T-helper 2 cell treated with Interferon-gamma antibody and Interleukin-4, amounts not matched to agents 100 ng/mL and 5 ng/mL, for 36 hours (primary cell): ENCODE measurements around the gene NFYC. TPM values are rescaled to one million over a fixed set of nuclear protein-coding genes. Genes with fewer than 3 reads are reported as not detected.

ENCODE experiments used
- intact Hi-C: fragments of 100-400 bp; cut with micrococcal nuclease; formaldehyde crosslinking; loops from one replicate; pipeline ENCODE4 v1.15.1; 2023
- total RNA-seq: library from RNA; stranded (reverse); gene quantifications from 2 replicates; pipeline ENCODE4 v1.2.3, GENCODE V29; 2022

Gene NFYC
- total RNA-seq, 1 donor from 2014 or later = 83.4 TPM

GRCh38 chr1:40756523-40756922, 65.0 kb downstream of the NFYC start:
- intact Hi-C loops = no loop called here

GRCh38 chr1:40757084-40757483, 65.6 kb downstream of the NFYC start:
- intact Hi-C loops = no loop called here

GRCh38 chr1:40758004-40758403, 66.5 kb downstream of the NFYC start:
- intact Hi-C loops = no loop called here

GRCh38 chr1:40758578-40759343, 67.3 kb downstream of the NFYC start:
- intact Hi-C loops = no loop called here

- intact Hi-C loops = loop anchor here (10.0 kb wide), 1 partner anchor 66 kb away; the partner anchor contains the start of gene NFYC
Measured at GRCh38 chr1:40760984-40761383, 69.5 kb downstream of the NFYC start.

GRCh38 chr1:40762144-40762923, 70.8 kb downstream of the NFYC start:
- intact Hi-C loops = loop anchor here (10.0 kb wide), 1 partner anchor 68 kb away; the partner anchor contains the start of gene NFYC

- intact Hi-C loops = loop anchor here (10.0 kb wide), 1 partner anchor 69 kb away; the partner anchor contains the start of gene NFYC
Measured at GRCh38 chr1:40763742-40764532, 72.4 kb downstream of the NFYC start.

- intact Hi-C loops = loop anchor here (10.0 kb wide), 1 partner anchor 70 kb away; the partner anchor contains the start of gene NFYC
Measured at GRCh38 chr1:40764981-40765380, 73.5 kb downstream of the NFYC start.

GRCh38 chr1:40766017-40766416, 74.5 kb downstream of the NFYC start:
- intact Hi-C loops = loop anchor here (10.0 kb wide), 1 partner anchor 71 kb away; the partner anchor contains the start of gene NFYC

- intact Hi-C loops = loop anchor here (10.0 kb wide), 1 partner anchor 72 kb away; the partner anchor contains the start of gene NFYC
Measured at GRCh38 chr1:40766560-40766959, 75.1 kb downstream of the NFYC start.

- intact Hi-C loops = loop anchor here (10.0 kb wide), 1 partner anchor 74 kb away; the partner anchor contains the start of gene NFYC
Measured at GRCh38 chr1:40768146-40768990, 76.9 kb downstream of the NFYC start.

- intact Hi-C loops = loop anchor here (5.0 to 10.0 kb wide), 2 partner anchors 75 to 158 kb away; partner anchors contain the start of gene NFYC
Measured at GRCh38 chr1:40769815-40770214, 78.3 kb downstream of the NFYC start.

GRCh38 chr1:40770296-40771070, 79.0 kb downstream of the NFYC start:
- intact Hi-C loops = loop anchor here (5.0 kb wide), 1 partner anchor 158 kb away; no protein-coding TSS in a partner anchor

- intact Hi-C loops = loop anchor here (2.0 to 5.0 kb wide), 2 partner anchors 160 to 170 kb away; no protein-coding TSS in a partner anchor
Measured at GRCh38 chr1:40772146-40772955, 80.8 kb downstream of the NFYC start.

GRCh38 chr1:40773748-40774265, 82.3 kb downstream of the NFYC start:
- intact Hi-C loops = loop anchor here (1.0 to 5.0 kb wide), 4 partner anchors 76 to 175 kb away; no protein-coding TSS in a partner anchor

- intact Hi-C loops = loop anchor here (1.0 to 5.0 kb wide), 3 partner anchors 76 to 174 kb away; no protein-coding TSS in a partner anchor
Measured at GRCh38 chr1:40774266-40774998, 82.9 kb downstream of the NFYC start.
